Skeletal muscle satellite cell (primary cell): ENCODE measurements around the gene GPR155. TPM values are rescaled to one million over a fixed set of nuclear protein-coding genes. Genes with fewer than 3 reads are reported as not detected.
A peak's percentile ranks its signal among the peaks of the same experiment; 100 is the strongest.

Experiments
- H3K27me3 ChIP-seq: 2 replicates; pipeline ENCODE4 v1.7.0; 2013; ENCODE audit warnings: low read length; ENCODE audit not compliant: control insufficient read depth, insufficient read depth
- H3K36me3 ChIP-seq: 2 replicates; pipeline ENCODE4 v1.7.0; 2013; ENCODE audit warnings: mild to moderate bottlenecking, control low read depth, low read length; ENCODE audit not compliant: insufficient read depth
- H3K4me1 ChIP-seq: 2 replicates; pipeline ENCODE4 v1.7.0; 2013; ENCODE audit warnings: low read length; ENCODE audit not compliant: control insufficient read depth, insufficient read depth
- H3K4me2 ChIP-seq: 2 replicates; pipeline ENCODE4 v1.7.0; 2013; ENCODE audit warnings: mild to moderate bottlenecking, low read length
- H3K4me3 ChIP-seq: 2 replicates; pipeline ENCODE4 v1.7.0; 2013; ENCODE audit warnings: low read length
- H3K9ac ChIP-seq: 2 replicates; pipeline ENCODE4 v1.7.0; 2013; ENCODE audit warnings: mild to moderate bottlenecking, low read depth, low read length, moderate library complexity
- H3K9me3 ChIP-seq: replicated peaks from 2 replicates; pipeline ENCODE4 v1.7.0; 2013; ENCODE audit warnings: mild to moderate bottlenecking, control low read depth, low read length
- total RNA-seq: library from RNA; depleted of rRNA; stranded (reverse); fragments of >200 nt; gene quantifications from 2 replicates; pipeline ENCODE4 v1.2.3, GENCODE V29; 2012; rRNA removed

The GPR155 gene
- 3.3 and 4.6 TPM in 2 replicates for total RNA-seq

GRCh38 chr2:174486563-174487107, at the start of gene GPR155:
Gene GPR155, minus strand, starts transcription at chr2:174487029. Its CDS starts 5,073 bp downstream, at chr2:174481956.
- H3K36me3 ChIP-seq, result no peaks in the 10 kb centered on the region
- H3K9ac ChIP-seq, result peak within 1 kb of the TSS; percentile 83
- H3K4me1 ChIP-seq, result peaks cover 8% of the 10 kb centered on the region
- H3K4me3 ChIP-seq, result peak within 1 kb of the TSS; percentile 93
- H3K9me3 ChIP-seq, result no peaks in the 10 kb centered on the region
- peak within 1 kb of the TSS; percentile 94 for H3K4me2 ChIP-seq
- H3K27me3 ChIP-seq, result peaks cover 4% of the 10 kb centered on the region

- H3K9me3 ChIP-seq, result no peaks in the 10 kb centered on the region
- no peak overlapping the region for H3K4me2 ChIP-seq
- peaks cover 4% of the 10 kb centered on the region for H3K4me1 ChIP-seq
- no peaks in the 10 kb centered on the region for H3K27me3 ChIP-seq
- no peaks in the 10 kb centered on the region for H3K36me3 ChIP-seq
- no peak overlapping the region for H3K4me3 ChIP-seq
- no peak overlapping the region for H3K9ac ChIP-seq
These were observed 49.2 kb upstream of the GPR155 start for GRCh38 chr2:174535757-174536703.

- Histone ChIP-seq H3K9me3 (no peaks in the 10 kb centered on the region), H3K4me3 (no peak overlapping the region), H3K27me3 (no peaks in the 10 kb centered on the region), H3K4me2 (no peak overlapping the region), H3K9ac (no peak overlapping the region), H3K36me3 (no peaks in the 10 kb centered on the region), H3K4me1 (peaks cover 4% of the 10 kb centered on the region)
These were observed 48.3 kb upstream of the GPR155 start for GRCh38 chr2:174535083-174535482.

GRCh38 chr2:174529916-174530315, 43.1 kb upstream of the GPR155 start:
- H3K9ac ChIP-seq, result no peak overlapping the region
- peaks cover 4% of the 10 kb centered on the region for H3K27me3 ChIP-seq
- H3K9me3 ChIP-seq, result no peaks in the 10 kb centered on the region
- no peaks in the 10 kb centered on the region for H3K36me3 ChIP-seq
- no peak overlapping the region for H3K4me3 ChIP-seq
- H3K4me1 ChIP-seq, result peaks cover 4% of the 10 kb centered on the region
- H3K4me2 ChIP-seq, result no peak overlapping the region

GRCh38 chr2:174527959-174528358, 41.1 kb upstream of the GPR155 start:
- peaks cover 4% of the 10 kb centered on the region for H3K4me1 ChIP-seq

GRCh38 chr2:174527101-174527721, 40.4 kb upstream of the GPR155 start:
- Histone ChIP-seq H3K4me2 (no peak overlapping the region), H3K9me3 (no peaks in the 10 kb centered on the region), H3K27me3 (peaks cover 15% of the 10 kb centered on the region), H3K36me3 (no peaks in the 10 kb centered on the region), H3K4me1 (peaks cover 4% of the 10 kb centered on the region), H3K4me3 (no peak overlapping the region), H3K9ac (no peak overlapping the region)

More at GRCh38 chr2:174527959-174528358, 41.1 kb upstream of the GPR155 start:
- no peaks in the 10 kb centered on the region for H3K9me3 ChIP-seq
- H3K9ac ChIP-seq, result no peak overlapping the region
- no peak overlapping the region for H3K4me3 ChIP-seq
- peaks cover 8% of the 10 kb centered on the region for H3K27me3 ChIP-seq
- no peaks in the 10 kb centered on the region for H3K36me3 ChIP-seq
- no peak overlapping the region for H3K4me2 ChIP-seq

GRCh38 chr2:174524527-174524926, 37.7 kb upstream of the GPR155 start:
- Histone ChIP-seq H3K36me3 (no peaks in the 10 kb centered on the region), H3K4me2 (no peak overlapping the region), H3K9me3 (no peaks in the 10 kb centered on the region), H3K27me3 (peaks cover 33% of the 10 kb centered on the region), H3K9ac (no peak overlapping the region), H3K4me3 (no peak overlapping the region), H3K4me1 (no peaks in the 10 kb centered on the region)

- Histone ChIP-seq H3K4me1 (no peaks in the 10 kb centered on the region), H3K27me3 (peaks cover 35% of the 10 kb centered on the region), H3K9ac (no peak overlapping the region), H3K36me3 (no peaks in the 10 kb centered on the region), H3K9me3 (no peaks in the 10 kb centered on the region), H3K4me2 (no peak overlapping the region), H3K4me3 (no peak overlapping the region)
These were observed 35.7 kb upstream of the GPR155 start for GRCh38 chr2:174522553-174522952.

GRCh38 chr2:174518395-174518794, 31.6 kb upstream of the GPR155 start:
- Histone ChIP-seq H3K36me3 (no peaks in the 10 kb centered on the region), H3K4me3 (no peak overlapping the region), H3K27me3 (peaks cover 33% of the 10 kb centered on the region), H3K4me2 (no peak overlapping the region), H3K4me1 (no peaks in the 10 kb centered on the region), H3K9me3 (no peaks in the 10 kb centered on the region), H3K9ac (no peak overlapping the region)

GRCh38 chr2:174516501-174517378, 29.9 kb upstream of the GPR155 start:
- Histone ChIP-seq H3K9ac (no peak overlapping the region), H3K9me3 (peaks cover 1% of the 10 kb centered on the region), H3K36me3 (no peaks in the 10 kb centered on the region), H3K4me2 (no peak overlapping the region), H3K4me3 (no peak overlapping the region), H3K4me1 (no peaks in the 10 kb centered on the region), H3K27me3 (peaks cover 21% of the 10 kb centered on the region)

GRCh38 chr2:174512345-174512744, 25.5 kb upstream of the GPR155 start:
- Histone ChIP-seq H3K9me3 (peaks cover 9% of the 10 kb centered on the region), H3K27me3 (peaks cover 6% of the 10 kb centered on the region), H3K4me1 (no peaks in the 10 kb centered on the region), H3K36me3 (no peaks in the 10 kb centered on the region), H3K4me3 (no peak overlapping the region), H3K4me2 (no peak overlapping the region), H3K9ac (no peak overlapping the region)
